Measurements from ENCODE around the gene SNAPIN.

- no peak for TF ChIP-seq CTCF (IDR thresholded peaks at IDR 0.05)
- TF ChIP-seq EP300 (IDR thresholded peaks at IDR 0.05) = no peak
- TF ChIP-seq POLR2A (IDR thresholded peaks at IDR 0.05) = no peak
Measured at GRCh38 chr1:153639280-153639679, 19.2 kb upstream of the SNAPIN start.

Measured in ovary (tissue), 3 donors.